HT-29 (cell line): ENCODE measurements around the gene SLIT3. TPM values are rescaled to one million over a fixed set of nuclear protein-coding genes. Genes with fewer than 3 reads are reported as not detected.

Experiments
- DNase-seq: peaks from one replicate; pipeline ENCODE4 v3.0.0-alpha.2; 2015; ENCODE audit warnings: low spot score
- total RNA-seq: library from RNA; depleted of rRNA; stranded (reverse); fragments of >200 nt; shearing (Covaris generic); gene quantifications from 2 replicates; pipeline ENCODE4 v1.2.3, GENCODE V29; 2014

SLIT3 gene
- total RNA-seq, 1 experiment from 2014 or later: not detected

DNA sequence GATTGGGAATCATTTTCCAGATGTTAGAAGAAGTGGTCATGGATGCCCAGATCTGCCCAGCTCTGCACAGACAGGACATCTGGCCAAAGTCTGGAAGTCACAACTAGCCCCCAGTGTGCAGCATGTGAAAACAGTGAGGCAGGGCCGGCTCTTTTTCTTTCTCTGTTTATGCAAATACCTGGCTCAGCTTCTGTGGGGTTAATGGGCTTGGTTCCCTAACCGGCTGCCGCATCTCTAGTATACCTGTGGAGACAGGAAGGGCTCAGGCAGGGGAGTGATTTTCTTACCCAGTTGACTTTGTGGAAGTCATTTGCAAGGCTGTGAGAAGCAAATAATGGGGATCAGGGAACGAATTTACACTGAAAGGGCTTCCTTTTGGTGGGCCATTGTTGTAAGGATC lies 467.0 kb downstream of the SLIT3 start:
- DNase-seq: no peak

DNA sequence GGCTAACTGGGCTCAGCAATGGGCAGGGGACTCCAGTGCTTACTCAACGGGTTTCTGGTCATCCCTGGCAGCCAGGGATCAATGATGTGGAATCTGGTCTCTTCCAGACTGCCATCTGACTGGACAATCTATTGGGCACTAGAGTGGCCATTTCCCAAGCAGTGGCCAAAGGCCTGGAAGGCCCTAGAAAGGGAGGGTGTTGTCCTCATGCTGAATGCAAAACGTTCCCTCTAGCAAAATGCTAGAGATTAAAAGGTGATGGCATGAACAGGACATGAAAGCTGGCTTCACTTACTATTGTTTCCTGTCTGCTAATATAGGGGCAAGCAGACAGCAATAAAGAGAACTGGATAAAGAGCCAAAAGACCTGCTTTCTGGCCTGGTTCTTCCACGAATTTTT lies 467.6 kb downstream of the SLIT3 start:
- no peak for DNase-seq

DNA sequence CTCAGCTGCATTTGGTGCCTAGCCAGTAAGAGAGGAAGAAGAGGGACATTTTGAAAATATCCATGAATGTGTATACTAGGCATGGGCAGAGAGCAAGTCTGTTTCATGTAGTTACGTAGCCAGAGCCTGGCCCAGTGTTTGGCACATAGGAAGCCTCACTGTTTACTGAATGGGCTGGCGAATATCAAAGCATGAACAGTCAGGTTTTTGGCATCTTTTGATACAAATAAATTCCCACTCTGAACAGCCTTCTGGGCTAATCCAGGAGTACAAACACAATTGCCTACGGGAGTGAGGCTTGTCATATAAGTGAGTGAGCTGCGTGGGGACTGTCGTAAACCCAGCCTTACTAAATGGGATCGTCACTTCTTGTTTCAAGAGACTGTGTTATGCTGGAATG lies 468.6 kb downstream of the SLIT3 start:
- no peak for DNase-seq

DNA sequence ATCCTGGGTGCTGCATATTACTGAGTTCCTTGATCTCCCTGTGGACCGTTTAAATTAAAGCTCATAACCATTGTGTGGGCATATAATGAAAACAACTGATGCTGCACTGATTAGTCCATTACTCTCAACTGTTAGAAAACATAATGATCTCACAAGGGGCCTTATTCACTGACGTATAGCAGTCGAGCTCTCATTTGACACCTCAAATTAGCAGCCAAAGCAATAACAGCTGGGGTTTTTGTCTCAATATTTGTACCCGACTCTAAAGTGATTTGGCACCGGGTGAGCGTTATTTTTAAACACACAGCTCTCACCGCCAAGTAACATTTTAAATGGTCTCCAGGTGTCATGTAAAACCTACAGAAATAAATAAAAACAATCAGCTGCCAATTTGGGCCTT lies 469.6 kb downstream of the SLIT3 start:
- DNase-seq: no peak

DNA sequence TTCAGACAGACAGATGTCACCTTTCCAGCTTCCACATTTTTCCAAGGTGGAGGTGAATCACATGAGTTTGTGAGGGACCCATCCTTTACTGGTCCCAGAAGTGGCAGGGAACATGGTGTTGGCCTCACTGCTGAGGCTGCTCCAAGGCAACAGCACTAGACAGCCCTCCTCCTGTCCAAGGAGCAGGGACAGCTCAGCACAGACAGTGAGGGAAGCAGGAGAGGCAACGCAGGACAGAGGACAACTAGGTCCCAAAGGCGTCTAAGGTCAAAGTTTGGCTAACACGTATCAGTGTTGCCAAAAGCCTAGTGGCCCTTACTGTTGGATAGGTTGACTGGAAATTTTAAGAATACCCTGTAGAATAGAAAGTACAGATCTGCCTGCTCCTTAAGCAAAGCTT lies 470.1 kb downstream of the SLIT3 start:
- DNase-seq: no peak

DNA sequence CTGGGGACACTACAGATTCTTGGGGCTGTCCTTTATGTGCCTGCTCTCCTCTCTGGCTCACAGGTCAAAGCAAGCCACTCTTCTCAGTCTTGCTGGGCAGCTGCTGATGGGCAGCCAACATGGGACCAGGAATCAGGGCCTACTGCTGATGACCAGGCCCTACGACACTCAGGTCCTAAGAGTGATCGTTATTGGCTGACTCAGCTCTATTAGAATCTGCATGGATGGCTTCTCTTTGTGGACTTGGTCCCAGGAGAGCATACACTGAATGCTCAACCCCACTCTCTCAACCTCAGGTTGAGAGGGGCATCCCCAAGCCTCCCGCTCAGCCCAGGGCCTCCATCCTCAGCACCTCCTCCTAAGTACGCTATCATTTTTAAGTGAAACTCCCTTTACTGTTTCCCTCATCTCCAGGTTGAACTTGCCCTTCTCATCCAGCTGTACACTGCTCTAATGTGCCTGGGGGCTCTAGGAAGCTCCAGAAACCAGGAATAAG lies 471.0 kb downstream of the SLIT3 start:
- no peak for DNase-seq

DNA sequence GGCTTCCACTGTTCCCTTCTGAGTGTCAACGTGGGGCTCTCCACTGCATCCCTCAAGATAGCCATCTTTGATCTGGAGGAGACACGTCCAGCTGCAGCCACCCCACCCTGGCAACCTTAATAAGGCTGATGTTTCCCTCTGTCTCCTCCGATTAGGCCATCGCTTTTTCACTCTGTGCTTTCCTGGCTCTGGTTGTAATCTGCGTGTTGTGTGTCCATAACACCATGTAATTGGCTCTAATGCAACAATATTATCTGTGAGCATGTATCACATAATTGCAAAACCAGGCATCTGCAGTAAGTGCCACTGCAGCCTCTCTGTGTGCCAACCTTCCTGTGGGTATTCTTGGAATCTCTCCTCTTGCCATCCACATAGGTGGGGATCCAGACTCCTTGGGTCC lies 471.9 kb downstream of the SLIT3 start:
- no peak for DNase-seq

DNA sequence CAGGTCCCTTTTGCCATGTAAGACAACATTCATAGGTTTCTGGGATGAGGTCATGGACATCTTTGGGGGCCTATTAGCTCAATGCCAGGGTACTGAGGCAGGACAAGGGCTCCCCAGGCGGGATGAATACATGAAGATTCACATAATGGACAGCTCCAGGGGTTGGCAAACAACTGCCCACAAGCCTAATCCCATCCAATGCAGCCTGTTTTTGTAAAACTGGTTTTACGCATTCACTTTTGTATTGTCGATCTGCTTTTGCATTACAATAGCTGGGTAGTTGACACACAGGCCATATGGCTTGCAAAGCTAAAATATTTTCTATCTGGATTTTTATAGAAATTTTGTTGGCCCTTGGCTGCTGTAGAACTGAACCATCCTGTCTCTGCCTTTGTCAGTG lies 473.3 kb downstream of the SLIT3 start:
- no peak for DNase-seq

DNA sequence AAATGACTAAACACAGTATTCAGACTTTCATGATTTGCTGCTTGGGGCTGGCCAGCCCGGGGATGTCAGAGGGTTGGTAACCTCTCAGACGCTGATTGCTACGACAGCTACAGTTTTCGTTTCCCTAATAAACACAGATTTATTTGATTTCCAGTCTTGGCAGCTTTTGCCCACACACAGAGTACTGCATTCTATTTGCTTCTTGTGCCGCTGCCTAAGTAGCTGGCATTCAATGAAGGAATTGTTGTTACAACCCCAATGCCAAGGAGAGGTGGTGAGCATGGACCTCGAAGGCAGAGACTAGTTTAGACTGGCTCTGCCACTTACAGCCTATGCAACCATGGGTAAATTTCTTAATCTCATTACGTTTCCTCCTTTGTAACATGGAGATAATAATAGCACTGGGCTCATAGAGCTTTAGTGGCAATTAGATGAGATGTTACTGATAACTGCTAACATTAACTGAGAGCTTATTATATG lies 474.7 kb downstream of the SLIT3 start:
- no peak for DNase-seq

DNA sequence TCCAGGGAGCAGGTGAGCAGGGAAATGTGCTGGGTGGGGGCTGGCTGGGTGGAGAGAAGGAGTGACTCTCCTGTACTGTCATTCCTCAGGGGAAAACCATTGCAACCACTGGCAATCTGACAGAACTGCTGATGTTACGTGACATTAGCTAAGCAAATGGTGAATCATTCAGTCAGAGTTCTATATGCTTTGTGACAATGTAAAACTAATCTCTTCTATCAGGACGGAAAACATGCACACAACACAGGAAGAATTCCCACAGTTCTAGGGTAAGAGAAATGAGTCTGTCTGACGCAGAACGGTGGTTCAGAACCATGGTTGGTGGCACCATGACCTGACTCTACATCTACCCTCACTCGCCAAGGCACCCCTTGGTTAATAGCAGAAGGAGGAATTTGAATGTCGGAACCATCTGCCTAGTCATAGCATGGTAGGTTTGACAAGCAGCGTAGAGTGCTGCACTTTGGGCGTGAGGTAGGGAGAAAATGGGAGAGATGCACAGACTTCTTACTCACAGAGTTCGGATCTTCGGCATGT lies 478.1 kb downstream of the SLIT3 start:
- DNase-seq: no peak

DNA sequence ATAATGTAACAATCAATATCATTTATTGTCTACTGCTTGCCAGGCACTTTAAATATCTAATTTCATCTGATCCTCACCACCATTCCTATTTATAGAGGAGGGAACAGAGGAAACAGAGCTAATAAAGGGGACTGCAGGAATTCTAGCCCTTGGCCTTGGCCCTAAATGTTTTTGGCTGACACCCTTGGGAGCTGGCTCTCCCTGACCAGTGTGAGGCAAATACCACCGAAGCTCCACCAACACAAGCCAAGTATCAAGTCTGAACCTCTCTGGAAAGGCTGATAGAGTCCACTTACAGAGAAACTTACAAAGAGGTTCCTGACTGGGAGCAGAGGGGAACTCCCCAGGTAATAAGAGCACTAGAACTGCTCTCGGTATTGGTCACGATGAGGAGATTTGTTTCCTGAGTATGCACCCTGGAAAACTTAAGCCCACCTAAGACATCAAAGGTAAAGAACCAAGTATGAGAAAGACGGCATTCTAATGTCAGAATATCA lies 478.6 kb downstream of the SLIT3 start:
- no peak for DNase-seq

DNA sequence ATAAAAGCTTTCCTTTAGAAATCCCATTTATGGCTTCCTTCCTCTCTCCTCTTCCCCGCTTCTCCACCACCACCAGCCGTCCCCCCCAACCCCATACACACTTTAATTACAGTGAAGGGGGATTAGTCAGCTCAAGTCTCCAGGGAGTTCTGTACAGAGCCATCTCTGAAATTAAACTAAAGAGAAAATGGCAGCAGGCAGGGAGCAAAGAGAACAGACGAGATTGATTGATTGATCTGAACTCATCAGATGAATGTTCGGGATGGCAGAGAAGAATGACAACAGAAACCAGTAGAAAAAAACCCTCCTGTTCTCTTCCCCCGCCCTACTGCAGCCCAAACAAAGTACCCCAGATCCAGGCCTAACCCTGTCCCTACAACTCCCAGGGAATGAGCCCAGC lies 480.1 kb downstream of the SLIT3 start:
- DNase-seq: no peak

DNA sequence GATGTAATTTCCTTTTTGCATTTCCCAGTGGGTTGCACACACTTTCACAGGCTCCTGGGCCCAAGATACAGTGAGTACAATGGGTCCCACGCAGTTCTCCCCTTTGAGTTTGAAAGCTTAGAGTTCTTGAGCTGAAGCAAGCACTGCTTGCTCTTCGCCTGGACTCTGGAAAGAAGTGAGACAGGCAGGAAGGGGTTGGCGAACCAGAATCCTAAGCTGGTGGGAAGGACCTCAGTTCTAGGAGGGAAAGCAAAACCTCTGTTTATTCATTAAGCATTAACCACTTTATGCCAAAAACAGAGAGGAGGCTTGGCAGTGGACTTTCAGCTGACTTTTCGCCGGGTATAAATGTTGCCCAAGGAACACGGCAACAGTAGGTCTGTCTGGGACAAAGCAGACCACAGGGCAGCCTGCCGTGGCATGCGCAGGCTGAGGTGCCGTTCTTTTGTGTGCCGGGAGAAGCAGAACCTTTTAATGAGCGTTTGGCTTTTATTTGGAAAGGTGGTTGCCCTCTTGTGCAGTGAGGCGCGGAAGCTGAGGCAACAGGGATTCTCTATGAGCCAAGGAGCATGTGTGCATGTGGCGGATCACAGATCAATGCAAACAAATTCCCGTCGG lies 481.8 kb downstream of the SLIT3 start:
- no peak for DNase-seq

DNA sequence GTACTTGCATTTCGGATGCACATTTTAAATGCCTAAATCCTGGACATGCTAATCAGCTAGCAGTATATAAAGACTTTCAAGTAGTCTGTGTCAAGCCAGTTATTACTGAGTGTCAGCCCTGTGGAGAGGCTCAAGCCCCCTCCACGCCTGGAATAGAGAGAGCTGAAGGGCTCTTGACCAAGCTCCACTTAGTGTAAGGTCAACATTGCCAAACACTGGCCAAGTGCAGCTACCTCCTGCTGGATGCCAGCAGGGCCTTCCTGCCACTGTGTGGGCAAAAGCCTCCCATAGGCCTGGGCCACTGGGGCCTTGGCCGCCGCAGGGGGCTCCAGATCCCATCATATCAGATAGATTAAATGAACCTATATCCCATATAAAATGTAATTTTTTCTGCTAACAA lies 482.4 kb downstream of the SLIT3 start:
- no peak for DNase-seq

DNA sequence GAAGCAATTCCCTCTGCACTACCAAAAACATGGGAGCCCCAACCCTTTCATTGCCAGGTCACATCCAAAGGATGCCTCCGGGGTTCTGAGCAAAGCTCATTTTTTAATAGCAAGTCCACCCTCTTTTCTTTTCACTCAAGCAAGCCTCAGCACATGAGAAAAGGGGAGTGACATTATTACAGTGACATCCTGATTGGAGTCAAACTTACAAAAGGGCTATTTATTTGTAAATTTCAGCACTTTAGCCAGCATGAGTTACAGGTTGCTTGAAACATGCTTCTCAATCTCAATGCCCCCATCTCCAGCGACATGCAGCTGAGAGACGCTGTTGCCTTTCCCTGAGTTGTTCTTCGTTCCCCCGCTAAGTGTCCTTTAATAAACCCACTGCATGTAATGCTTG lies 483.3 kb downstream of the SLIT3 start:
- DNase-seq: no peak

DNA sequence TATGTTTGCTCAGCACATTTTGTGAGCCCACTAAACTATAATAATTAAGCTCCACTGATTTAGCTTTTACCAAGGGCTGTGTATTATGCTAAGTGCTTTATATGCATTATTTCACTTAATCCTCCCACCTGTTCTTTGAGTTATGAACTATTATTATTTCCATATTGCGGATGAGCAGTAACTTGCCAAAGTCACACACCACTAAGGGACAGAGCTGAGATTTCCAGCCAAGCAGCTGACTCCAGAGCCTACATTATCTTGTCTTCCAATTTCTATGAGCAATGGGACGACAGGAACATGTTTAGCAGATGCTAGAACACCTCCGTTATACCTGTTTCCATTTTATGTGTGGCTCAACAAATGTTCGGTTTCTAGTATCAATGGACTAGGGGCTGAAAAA lies 484.3 kb downstream of the SLIT3 start:
- DNase-seq: no peak

DNA sequence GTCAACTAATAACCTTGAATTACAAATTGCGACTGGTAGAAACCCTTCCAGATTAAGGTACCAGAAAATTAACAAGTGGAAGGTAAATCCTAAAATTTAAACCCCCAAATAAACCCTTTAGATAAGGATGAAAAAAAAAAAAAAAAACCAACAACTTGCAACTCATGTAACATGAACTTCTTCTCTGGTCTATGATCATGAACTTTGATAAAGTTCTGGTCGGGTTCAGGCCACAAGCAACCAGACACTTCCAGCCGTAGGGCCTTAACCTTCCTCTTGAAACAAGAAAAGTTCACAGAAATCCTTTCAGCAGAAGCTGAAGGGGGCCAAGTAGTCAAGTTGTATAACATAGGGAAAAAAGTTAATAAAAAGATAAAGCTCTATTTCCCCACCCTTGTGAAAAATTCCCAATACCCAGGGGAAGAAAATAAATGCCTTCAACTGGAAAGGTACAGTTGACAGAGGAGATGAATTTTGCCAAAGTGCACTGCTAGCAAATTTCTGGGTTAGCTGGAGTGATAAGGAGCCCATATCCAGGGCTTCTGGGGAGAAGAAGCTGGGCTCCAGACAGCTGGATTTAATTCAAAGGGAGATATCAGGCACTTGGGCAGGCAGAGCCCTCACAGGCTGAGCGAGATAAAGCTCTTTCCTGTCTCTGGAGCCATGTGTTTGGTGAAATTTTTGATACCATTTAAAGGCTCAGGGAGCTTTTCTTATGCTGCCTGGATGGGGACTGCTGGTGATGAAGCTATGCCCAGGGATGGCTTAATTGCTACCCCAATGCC lies 487.6 kb downstream of the SLIT3 start:
- DNase-seq: no peak

DNA sequence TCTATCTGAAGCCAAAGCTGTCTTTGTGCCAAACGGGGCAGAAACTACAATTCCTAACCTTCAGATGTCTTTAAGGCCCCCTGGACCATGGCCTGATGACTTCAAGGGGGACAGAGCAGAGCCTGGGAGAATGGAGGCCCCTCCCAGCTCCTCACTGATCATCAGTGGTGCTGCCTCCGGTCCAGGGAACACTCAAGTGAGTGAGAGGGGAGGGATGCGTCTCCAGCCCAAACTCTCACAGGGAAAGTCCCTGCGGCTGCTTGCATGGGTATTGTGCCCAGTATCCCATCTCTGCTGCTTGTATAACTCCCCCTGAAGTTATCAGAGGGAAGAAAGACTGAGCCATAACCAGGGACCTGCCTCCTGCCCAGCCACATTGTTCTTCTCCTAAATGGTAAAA lies 490.3 kb downstream of the SLIT3 start:
- no peak for DNase-seq

DNA sequence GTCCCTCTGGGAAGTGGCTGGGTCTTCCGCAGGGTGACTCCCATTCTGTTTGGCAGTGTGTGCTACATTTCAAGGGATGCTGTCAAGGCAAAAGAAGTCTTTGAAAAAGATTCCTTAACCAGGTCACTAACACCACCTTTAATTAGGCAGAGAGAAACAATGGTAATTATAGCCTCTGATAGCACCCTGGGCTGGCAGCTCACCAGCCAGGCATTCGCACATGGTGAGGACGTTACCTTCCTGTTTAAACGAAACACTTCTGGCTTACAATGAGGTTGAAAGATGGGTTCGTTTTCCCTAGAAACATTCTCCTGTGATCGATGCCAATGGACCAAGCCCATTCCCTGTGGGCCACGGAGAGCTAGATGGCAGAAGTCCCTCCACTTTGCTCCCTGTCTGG lies 491.7 kb downstream of the SLIT3 start:
- no peak for DNase-seq

DNA sequence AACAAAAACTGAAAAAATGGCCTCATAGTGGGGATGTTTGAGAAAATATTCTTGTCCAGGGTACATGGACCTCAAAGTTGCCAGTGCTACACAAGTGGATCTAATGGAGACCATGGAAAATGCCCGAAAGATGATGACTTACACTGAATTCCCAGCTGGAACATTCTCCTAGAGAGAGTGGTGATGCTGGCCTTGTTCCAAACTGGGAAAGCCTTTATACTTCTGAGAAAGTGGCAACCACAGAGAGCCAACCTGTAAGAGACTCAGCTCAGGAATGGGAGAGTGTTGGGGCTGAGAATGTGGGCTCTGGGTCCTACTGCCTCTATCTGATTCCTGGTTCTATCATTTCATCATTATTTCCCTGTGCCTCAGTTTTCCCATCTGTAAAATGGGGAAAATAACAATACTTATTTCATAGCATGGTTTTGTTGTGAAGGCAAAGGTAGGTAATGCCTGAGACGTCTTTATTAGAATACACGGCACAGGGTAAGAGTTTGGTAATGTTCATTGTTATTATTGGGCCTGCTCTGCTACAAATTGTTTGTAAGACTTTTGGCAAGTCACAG lies 492.8 kb downstream of the SLIT3 start:
- DNase-seq: no peak

DNA sequence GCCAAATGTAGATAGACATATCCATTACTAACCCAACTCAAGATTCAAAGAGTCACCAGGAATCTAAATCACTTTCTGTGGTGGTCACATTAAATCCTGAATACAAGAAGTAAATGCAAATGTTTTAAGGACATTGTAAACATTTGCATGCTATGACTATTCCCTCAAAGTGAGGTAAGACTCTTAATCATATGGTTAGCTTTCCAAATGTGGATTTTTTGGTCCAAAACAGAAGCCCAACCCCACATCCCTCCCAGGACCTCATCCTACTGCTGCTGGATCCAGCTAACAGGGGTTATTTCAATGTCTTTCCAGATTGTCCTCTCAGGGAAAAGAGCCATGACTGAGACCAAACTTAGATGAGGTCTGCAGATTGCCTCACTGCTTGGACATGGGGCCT lies 493.7 kb downstream of the SLIT3 start:
- DNase-seq: no peak

DNA sequence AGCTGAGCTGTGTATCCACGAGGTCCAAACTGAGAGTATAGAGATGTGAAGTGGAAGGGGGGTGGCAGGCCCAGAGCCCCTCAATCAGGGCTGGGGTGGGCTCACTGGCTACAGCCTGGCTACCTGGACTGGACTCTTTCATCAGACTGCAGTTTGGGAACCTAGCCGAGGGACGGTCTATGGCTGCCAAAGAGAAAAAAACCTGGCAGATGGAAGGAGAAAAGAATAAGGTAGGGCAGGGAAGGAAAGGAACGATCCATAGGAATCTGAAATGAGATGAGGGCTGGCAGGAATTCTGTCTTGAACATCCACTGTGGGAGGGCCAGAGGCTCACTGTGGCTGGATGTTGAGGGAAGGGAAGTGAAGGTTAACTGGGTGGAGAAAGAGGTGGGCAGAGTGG lies 497.4 kb downstream of the SLIT3 start:
- DNase-seq: no peak
